GM19238 (cell line): ENCODE data around the gene C2orf42.
A peak's percentile ranks its signal among the peaks of the same experiment; 100 is the strongest.
"Not testable (repeated sequence)": the region's sequence is repeated elsewhere in the genome, so short reads cannot be mapped to it uniquely, and the experiment has no call there.

Experiments used
- DNase-seq: peaks from one replicate; pipeline ENCODE4 v3.0.0; 2011; ENCODE audit warnings: low spot score; ENCODE audit not compliant: insufficient read length

C2orf42 gene

DNA sequence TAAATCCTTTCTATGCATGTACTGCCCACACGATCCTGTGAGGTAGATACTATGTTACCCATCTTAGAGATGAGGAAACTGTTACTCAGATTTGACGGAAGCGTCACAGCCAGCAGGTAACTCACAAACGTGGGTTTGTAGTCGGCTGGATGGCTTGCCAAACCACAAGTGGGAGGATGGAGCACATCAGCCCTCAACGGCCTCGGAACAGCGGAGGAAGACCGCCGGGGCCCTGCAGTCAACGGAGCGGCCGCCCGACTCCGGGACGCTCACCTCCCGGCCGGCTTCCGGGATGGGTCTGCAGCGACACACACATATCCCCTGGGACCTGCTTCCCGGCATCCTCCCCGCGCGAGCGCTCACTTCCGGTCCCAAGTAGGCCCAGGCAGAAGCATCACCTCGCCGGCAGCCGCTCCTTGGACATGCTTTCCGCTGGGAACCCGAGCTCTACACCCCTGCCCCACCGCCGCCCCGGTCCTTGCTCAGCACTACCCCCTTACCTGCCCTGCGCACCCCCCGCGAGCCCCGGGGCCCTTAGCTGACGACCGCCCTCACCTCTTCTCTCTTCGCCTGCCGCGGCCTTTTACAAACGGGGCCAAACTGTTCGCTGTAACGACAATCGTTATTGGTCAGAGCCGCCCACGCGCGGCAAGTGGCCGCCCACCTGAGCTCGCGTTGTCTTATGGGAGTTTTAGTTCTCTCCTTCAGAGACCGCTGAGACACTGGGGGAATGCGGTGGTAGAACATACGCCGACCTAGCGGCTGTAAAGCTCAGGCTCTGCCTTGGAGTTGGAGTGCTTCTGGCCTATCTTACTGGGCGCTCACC, at the start of gene C2orf42:
C2orf42 (minus strand) TSS at position 602 of the 826 bp plus-strand sequence. CDS start 9,034 bp downstream, outside the sequence.
- DNase-seq: peak; percentile 93

DNA sequence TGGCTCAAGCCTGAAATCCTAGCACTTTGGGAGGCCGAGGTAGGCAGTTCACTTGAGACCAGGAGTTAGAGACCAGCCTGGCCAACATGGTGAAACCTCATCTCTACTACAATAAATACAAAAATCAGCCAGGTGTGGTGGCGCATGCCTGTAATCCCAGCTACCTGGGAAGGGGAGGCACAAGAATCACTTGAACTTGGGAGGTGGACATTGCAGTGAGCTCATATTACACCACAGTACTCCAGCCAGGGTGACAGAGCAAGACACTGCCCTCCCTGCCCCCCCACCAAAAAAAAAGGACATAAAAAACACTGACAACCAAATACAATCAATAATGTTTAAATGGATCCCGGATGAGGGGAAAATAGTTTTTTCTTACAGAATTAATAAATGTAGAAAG, 49.8 kb upstream of the C2orf42 start:
- no peak for DNase-seq

DNA sequence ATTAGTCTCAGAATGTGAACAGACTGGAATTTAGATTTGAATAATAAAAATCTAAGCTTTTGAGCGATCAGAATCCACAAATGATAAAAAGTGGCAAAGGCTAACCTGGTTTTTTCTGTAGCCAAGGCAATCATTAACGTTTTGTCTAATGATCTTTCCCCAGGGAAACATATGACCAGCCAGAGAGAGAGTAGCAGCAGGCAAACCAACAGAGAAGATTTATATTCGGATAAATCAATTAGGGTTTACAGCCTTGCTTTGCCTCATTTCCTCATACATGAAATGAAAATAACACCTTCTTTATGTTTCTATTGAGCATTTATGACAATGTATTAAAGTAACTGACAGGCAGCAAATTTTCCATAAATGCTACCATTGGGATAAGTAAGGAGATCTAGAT, 43.1 kb upstream of the C2orf42 start:
- no peak for DNase-seq

DNA sequence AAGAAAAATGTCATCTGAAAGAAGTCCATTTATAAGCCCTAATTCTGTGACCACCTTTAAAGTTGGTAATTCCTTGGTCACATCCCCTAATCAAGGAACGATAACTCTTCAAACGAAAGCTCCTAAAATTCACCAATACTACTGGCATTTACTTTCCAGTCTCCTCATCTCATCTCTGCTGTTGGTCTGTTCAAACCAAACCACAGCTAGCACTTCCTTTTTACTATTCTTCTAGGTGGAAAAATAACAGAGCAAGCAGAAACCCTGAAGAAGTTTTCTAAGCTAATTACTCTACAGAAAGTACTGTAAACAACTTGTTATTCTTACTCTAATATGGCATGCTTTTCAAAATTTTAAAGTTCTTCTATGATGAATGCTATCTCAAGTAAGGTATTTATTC, 36.0 kb upstream of the C2orf42 start:
- DNase-seq: no peak

DNA sequence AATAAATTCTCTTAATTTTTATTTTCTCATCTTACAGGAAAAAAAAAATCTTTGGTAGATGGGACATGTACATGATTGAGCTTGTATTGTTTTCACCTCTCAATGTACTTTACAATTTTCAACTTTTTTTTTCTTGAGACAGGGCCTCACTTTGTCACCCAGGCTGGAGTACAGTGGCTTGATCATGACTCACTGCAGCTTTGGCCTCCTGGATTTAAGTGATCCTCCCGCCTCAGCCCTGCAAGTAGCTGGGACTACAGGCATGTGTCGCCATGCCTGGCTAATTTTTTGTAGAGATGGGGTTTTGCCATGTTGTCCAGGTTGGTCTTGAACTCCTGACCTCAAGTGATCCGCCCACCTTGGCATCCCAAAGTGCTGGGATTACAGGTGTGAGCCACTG, 32.5 kb upstream of the C2orf42 start:
- DNase-seq: not testable (repeated sequence)

DNA sequence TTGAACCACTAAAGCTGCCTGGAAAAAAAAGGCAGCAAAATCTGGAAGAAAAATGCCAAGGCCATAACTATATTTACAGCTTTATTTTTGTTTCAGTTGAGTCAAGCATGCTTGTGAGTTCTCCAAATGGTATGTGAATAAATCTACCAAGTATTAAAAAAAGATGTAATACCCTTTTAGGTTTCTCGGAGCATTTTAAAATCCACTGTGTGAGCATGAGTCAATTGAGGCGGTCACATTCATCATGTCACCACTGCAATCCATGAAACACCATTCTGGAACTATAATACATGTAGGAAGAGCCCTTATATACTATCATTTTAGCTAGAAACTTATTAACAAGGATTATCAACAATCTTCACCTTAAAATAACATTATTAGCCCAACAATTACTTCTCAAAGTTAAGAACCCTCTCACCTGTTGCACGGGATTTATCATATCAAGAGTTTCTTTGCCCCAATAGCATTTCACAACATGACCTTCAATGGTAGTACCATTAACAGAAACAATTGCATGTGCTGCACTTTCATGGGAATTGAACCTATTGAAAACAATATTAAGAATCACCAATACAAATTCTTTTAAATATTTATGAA, 24.2 kb upstream of the C2orf42 start:
- no peak for DNase-seq

DNA sequence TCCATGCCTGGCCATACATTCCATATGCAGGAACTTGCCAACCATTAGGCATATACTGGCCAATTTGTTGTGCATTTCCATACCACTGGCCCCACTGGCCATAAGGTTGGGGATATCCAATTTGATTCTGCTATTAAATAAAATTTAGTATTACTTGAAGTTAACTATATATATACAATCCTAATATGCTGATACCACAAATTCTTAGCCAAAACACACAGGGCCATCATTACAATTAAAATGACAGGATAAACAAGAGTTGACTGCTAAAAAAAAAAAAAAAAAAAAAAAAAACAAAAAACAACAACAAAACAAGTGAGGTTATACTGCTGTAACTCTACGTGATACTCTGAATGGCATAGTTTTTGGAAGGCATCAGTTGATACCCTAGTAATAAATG, 23.5 kb upstream of the C2orf42 start:
- no peak for DNase-seq

DNA sequence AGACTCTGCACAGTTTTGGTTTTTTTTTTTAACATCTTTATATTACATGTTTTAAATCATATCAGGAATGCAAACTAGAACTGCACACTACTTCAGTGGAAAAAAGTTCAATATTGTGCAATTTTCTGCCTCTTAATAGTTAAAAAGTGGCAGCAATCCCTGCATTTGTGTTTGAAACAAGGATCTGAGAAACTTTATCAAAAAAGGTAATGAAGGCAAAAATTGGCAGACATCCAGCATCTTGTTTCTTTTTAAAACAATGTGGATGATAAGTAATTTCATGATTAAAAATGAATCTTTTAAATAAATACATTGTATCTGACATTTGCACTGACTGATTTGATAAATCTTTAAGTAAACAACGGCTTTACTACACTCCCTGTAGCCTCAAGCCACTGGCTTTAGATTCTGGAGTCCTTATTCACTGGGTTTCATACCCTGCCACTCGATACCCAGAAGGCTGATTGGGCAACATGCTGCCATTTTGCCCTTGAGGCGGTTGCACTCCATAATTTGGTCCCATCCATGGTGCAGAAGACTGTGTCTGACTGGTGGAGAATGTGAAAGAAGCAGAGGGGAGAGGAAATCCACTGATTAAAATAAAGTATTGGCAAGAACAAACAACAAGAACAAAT, 21.6 kb upstream of the C2orf42 start:
- no peak for DNase-seq

DNA sequence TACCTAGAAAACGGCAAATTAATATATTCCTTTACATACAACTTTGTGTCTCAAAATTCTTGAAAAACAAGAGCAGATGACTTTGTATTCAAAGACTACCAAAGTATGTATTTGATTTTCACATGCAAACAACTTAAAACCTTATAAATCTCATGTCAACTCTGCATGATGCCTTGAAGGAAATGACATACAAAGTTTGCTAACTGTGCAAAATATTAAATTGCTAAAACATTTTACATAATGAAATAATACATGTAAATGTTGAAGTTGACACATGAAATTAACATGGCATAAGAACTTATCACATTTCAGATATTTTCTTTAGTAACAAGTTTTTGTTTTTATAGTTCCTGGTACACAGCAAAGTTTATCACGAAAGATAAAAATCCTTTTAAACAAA, 20.8 kb upstream of the C2orf42 start:
- DNase-seq: no peak

DNA sequence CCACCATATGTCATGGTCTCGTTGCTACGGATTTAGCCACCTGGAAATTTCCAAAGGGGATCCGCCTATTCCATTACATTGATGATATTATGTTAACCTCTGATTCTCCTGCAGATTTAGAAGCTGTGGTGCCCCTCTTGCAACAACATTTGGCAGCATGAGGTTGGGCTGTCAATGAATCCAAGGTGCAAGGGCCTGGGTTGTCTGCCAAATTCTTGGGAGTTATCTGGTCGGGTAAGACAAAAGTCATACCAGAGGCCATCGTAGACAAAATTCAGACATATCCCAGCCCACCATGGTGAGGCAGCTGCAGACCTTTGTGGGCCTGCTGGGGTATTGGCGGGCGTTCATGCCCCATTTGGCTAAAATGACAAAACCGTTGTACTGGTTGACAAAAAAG, 13.6 kb upstream of the C2orf42 start:
- DNase-seq: no peak

DNA sequence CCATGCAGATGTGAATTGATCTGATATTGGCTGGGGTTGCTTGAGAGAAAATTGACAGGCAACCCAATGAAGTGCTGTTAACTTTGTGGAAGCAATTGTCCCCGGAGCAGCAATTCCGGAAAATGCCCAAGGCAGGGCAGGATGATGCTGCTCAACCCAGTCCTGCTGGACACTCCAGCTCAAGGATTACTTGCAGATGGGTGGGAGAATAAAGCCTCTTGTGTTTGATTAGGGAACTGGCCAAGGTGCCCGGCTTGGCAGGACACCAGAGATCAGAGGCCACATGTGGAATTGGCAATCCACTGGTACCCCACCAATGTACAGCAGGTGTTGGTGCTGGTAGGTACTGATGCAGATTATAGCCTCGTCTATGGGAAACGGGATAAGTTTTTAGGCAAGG, 12.3 kb upstream of the C2orf42 start:
- DNase-seq: no peak

DNA sequence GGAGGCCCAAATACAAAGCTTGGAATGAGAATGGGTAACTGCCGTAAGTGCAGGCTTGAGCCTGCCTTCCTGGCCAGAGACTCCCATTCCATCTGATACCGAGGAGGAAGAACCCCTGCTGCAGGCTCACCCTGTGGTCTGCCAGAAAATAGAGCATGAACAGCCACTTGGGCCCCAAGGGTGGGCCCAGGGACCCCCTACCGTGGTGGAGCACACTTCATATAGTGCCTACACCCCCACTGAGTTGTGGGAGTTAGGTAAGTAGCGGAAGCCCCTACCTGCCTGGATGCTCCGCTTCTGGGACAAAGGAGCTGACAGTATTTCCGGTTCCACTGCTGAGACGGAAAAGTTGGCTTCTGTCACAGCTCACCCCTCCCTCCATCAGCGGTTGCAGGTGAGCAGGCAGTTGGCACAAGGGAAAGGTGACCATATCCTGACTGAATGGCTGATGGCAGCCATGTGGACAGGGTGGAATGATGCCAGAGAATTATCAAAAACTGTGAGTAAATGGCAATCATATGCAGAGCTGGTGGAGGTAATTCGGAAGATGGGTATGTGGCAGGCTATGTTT, 11.5 kb upstream of the C2orf42 start:
- no peak for DNase-seq

DNA sequence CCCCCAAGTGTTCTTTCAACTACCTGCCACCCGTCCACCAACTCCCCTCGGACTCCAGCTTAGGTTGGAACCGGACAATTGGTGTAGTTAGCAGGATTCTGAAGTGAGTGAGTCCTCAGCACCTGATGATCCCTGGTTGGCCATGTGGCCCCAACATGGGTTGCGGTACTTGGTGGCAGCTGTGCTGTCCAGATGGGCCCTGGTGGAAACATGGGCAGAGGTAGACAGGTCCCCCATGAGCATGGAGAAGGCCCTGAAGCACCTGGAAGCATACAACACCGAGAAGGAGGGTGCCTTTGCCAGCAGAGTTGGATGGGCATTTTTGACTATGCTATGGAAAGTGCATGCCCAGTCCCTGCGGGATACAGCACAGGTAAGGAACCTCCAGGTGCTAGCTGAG, 11.0 kb upstream of the C2orf42 start:
- no peak for DNase-seq

DNA sequence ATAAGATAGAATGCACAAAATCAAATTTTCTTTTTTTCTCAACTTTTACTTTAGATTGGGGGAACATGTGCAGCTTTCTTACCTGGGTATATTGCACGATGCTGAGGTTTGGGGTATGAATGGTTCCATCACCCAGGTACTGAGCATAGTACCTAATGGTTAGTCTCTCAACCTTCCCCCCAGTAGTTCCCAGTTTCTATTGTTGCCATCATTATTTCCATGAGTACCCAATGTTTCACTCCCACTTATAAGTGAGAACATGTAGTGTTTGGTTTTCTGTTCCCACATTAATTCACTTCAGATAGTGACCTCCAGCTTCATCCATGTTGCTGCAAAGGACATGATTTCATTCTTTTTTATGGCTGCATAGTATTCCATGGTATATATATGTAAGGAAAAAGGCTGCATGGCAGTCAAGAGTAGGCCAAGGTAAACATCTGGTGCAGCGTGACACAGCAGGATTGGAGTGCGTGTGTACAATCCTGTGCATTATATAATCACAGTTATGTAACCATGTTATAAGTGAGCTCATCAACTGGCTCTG, 10.5 kb upstream of the C2orf42 start:
- DNase-seq: no peak

DNA sequence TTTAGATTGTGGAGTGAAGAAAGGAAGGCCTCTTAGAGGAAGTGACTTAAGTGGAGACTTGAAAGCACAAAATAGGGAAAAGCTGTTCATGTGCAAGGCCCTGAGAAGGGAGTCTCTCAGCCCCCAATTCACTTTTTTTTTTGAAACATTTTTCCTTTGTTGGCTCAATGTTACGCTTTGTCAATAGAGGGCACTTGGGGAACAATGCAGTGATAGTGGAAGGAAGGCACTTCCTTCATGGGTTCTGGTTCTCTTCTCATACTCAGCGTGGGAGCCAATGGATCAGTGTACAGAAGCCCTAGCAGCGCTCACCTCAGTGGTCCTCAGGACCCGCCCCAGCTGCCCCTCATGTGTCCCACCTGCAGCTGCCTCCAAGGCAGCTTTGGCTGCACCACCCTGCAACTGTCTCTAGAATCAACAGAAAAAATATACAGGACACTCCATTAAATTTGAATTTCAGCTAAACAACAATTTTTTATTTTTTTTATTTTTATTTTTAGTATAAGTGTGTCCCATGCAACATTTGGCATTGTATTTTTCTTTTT, 8.6 kb upstream of the C2orf42 start:
- DNase-seq: no peak

DNA sequence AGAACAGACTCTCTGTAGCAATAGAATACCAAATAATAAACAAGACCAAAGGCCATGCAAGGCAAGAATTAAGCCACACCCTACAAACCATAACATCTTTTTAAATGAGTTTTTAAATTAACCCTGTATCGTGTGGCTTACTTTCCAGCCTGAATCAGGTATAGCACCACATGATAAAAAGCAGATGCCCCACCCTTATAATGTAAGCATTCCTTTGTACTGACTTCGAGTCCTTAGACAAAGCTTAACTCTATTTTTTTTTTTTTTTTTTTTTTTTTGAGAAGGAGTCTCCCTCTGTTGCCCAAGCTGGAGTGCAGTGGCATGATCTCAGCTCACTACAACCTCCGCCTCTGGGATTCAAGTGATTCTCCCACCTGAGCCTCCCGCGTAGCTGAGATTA, 1.7 kb upstream of the C2orf42 start:
- DNase-seq: no peak

DNA sequence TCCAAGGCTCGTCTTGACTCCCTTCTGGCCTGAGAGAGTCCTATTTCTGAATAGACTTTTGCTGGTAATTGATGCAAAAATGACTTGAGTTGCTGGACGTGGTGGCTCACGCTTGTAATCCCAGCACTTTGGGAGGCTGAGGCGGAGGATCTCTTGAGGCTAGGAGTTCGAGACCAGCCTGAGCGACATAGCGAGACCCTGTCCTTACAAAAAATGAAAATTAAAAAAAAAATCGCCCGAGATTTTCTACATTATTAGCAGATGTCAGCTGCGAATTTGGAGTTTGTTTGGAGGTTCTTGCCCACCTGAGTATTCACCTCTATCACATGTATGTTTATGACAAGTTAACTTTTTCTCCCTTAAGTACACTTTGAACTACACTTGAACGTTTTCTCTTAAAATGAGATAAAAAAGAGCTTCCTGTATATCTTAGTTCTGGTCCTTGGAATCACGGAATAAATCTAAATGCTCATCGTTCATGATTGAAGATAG, 471 bp upstream of the C2orf42 start:
- no peak for DNase-seq

DNA sequence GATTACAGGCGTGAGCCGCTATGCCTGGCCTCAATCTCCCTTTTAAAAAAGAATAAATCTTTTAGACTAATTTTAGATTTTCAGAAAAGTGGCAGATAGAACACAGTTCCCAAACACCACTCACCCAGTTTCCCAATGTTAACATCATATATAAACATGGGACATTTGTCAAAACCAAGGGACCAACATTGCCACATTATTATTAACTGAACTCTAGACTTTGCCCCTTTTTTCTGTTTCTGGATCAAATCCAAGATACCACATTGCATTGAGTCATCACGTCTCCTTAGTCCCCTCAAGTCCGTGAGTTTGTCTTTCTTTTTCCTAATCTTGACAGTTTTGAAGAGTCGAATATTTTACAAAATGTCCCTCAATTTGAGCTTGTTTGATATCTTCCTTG, 2.4 kb downstream of the C2orf42 start:
- DNase-seq: no peak

DNA sequence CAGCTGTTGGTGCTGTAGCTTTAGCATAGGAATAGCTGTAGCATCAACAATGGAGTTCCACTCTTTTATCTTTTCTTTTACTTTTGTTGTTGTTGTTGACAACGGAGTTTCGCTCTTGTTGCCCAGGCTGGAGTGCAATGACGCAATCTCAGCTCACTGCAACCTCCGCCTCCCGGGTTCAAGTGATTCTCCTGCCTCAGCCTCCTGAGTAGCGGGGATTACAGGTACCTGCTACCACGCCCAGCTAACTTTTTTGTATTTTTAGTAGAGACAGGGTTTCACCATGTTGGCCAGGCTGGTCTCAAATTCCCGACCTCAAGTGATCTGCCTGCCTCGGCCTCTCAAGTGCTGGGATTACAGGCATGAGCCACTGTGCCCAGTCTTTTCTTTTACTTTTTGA, 3.6 kb downstream of the C2orf42 start:
- not testable (repeated sequence) for DNase-seq

DNA sequence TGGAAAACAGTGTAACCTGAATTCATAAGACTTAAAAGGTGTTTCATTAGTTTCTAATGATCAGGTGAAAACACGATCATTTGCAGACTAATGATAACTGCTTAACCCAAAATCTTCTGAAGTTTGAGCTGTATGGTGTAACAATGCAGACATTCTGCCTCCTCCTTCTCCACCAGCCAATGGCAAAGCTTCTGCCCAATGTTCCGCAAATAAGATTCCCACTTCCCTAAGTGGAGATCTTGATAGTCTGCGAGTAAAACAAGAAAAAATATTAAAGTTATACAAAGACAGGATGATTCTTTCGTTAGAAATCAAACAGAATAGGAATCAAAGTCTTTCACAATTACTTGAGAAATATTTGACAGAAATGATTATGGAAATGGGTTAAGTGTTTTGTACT, 8.1 kb downstream of the C2orf42 start:
- DNase-seq: no peak

DNA sequence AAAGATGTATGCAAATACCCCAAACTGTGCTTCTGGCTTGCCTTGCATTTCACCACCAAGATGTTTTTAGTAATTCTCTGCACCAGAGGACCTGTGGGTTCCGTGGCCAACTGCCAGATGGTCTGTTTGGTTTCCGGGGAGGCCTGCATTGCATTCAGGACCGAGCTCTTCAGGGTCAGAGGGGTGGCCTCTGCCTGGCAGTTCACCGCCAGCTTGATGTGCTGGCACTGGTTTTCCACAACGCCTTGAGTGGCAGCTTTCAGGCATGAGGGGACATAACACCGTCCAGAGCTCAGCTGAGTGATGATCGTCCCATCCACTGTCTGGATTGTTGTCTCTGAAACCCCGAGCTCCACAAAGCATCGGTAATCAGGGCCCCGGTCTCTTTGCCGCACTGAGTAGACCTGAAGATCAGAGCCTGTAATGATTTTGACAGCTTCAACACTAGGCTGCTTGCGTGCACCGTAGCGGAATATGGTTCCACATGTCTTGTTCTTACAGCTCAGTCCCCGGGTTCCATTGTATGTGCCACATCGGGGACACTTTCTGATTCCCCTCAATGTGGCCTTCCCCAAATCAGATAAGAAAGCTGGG, 9.4 kb downstream of the C2orf42 start:
- DNase-seq: no peak
